ENCODE results near the gene MRC1. TPM values are rescaled to one million over a fixed set of nuclear protein-coding genes. Genes with fewer than 3 reads are reported as not detected.

MRC1 gene
- total RNA-seq, 1 experiment from 2014 or later: not detected

GRCh38 chr10:17857040-17857439 is 47.9 kb downstream of the MRC1 start:
- Histone ChIP-seq H3K9me2 (replicated peaks; ENCODE audit: insufficient read depth, low read length) (no peaks in the 10 kb centered on the region), H3K4me3 (ENCODE audit: low read length) (no peak overlapping the region), H3K36me3 (ENCODE audit: insufficient read depth, low read length) (no peaks in the 10 kb centered on the region), H3K27ac (ENCODE audit: low read length) (no peak overlapping the region), H4K20me1 (ENCODE audit: insufficient read depth, low read depth, low read length) (no peaks in the 10 kb centered on the region), H3K27me3 (ENCODE audit: low read length) (no peaks in the 10 kb centered on the region), H3K79me2 (ENCODE audit: low read length) (no peaks in the 10 kb centered on the region), H3K4me2 (ENCODE audit: low read depth, low read length, poor library complexity, severe bottlenecking) (no peak overlapping the region), H3K4me1 (ENCODE audit: low read length) (no peaks in the 10 kb centered on the region), H3K9me3 (ENCODE audit: low read length) (no peaks in the 10 kb centered on the region), H3K9ac (ENCODE audit: low read length) (no peak overlapping the region), H2AFZ (ENCODE audit: low read length) (no peak overlapping the region)
- no peak for DNase-seq

- Histone ChIP-seq H3K27ac (ENCODE audit: low read length) (no peak overlapping the region), H3K4me2 (ENCODE audit: low read depth, low read length, poor library complexity, severe bottlenecking) (no peak overlapping the region), H3K4me1 (ENCODE audit: low read length) (no peaks in the 10 kb centered on the region), H3K9me2 (replicated peaks; ENCODE audit: insufficient read depth, low read length) (no peaks in the 10 kb centered on the region), H3K36me3 (ENCODE audit: insufficient read depth, low read length) (no peaks in the 10 kb centered on the region), H3K27me3 (ENCODE audit: low read length) (no peaks in the 10 kb centered on the region), H3K79me2 (ENCODE audit: low read length) (no peaks in the 10 kb centered on the region), H2AFZ (ENCODE audit: low read length) (no peak overlapping the region), H3K9me3 (ENCODE audit: low read length) (no peaks in the 10 kb centered on the region), H3K4me3 (ENCODE audit: low read length) (no peak overlapping the region), H4K20me1 (ENCODE audit: insufficient read depth, low read depth, low read length) (no peaks in the 10 kb centered on the region), H3K9ac (ENCODE audit: low read length) (no peak overlapping the region)
- no peak for DNase-seq
Observed at GRCh38 chr10:17859492-17860156, 50.5 kb downstream of the MRC1 start.

- Histone ChIP-seq H2AFZ (ENCODE audit: low read length) (no peak overlapping the region), H3K27me3 (ENCODE audit: low read length) (no peaks in the 10 kb centered on the region), H3K4me1 (ENCODE audit: low read length) (no peaks in the 10 kb centered on the region), H3K9ac (ENCODE audit: low read length) (no peak overlapping the region), H3K4me2 (ENCODE audit: low read depth, low read length, poor library complexity, severe bottlenecking) (no peak overlapping the region), H4K20me1 (ENCODE audit: insufficient read depth, low read depth, low read length) (no peaks in the 10 kb centered on the region), H3K4me3 (ENCODE audit: low read length) (no peak overlapping the region), H3K9me2 (replicated peaks; ENCODE audit: insufficient read depth, low read length) (no peaks in the 10 kb centered on the region), H3K27ac (ENCODE audit: low read length) (no peak overlapping the region), H3K36me3 (ENCODE audit: insufficient read depth, low read length) (no peaks in the 10 kb centered on the region), H3K79me2 (ENCODE audit: low read length) (no peaks in the 10 kb centered on the region), H3K9me3 (ENCODE audit: low read length) (no peaks in the 10 kb centered on the region)
- DNase-seq: no peak
Observed at GRCh38 chr10:17861760-17862159, 52.6 kb downstream of the MRC1 start.

- no peak overlapping the region for H3K4me3 ChIP-seq (ENCODE audit: low read length)
- DNase-seq: no peak
- no peaks in the 10 kb centered on the region for H3K79me2 ChIP-seq (ENCODE audit: low read length)
- no peaks in the 10 kb centered on the region for H3K9me3 ChIP-seq (ENCODE audit: low read length)
- H3K27ac ChIP-seq (ENCODE audit: low read length): no peak overlapping the region
- H4K20me1 ChIP-seq (ENCODE audit: insufficient read depth, low read depth, low read length): no peaks in the 10 kb centered on the region
- no peaks in the 10 kb centered on the region for H3K27me3 ChIP-seq (ENCODE audit: low read length)
- H3K36me3 ChIP-seq (ENCODE audit: insufficient read depth, low read length): no peaks in the 10 kb centered on the region
- H3K9me2 ChIP-seq (replicated peaks; ENCODE audit: insufficient read depth, low read length): no peaks in the 10 kb centered on the region
- no peak overlapping the region for H3K4me2 ChIP-seq (ENCODE audit: low read depth, low read length, poor library complexity, severe bottlenecking)
- no peak overlapping the region for H3K9ac ChIP-seq (ENCODE audit: low read length)
- H3K4me1 ChIP-seq (ENCODE audit: low read length): no peaks in the 10 kb centered on the region
- no peak overlapping the region for H2AFZ ChIP-seq (ENCODE audit: low read length)
Observed at GRCh38 chr10:17865351-17865750, 56.2 kb downstream of the MRC1 start.

GRCh38 chr10:17866346-17866745 is 57.2 kb downstream of the MRC1 start:
- no peak for DNase-seq

GRCh38 chr10:17867056-17867455 is 57.9 kb downstream of the MRC1 start:
- Histone ChIP-seq H3K9me3 (ENCODE audit: low read length) (no peaks in the 10 kb centered on the region), H2AFZ (ENCODE audit: low read length) (no peak overlapping the region), H3K4me2 (ENCODE audit: low read depth, low read length, poor library complexity, severe bottlenecking) (no peak overlapping the region), H3K4me3 (ENCODE audit: low read length) (no peak overlapping the region), H3K79me2 (ENCODE audit: low read length) (no peaks in the 10 kb centered on the region), H3K9me2 (replicated peaks; ENCODE audit: insufficient read depth, low read length) (no peaks in the 10 kb centered on the region), H3K27ac (ENCODE audit: low read length) (no peak overlapping the region), H3K4me1 (ENCODE audit: low read length) (no peaks in the 10 kb centered on the region), H3K27me3 (ENCODE audit: low read length) (no peaks in the 10 kb centered on the region), H3K36me3 (ENCODE audit: insufficient read depth, low read length) (no peaks in the 10 kb centered on the region), H3K9ac (ENCODE audit: low read length) (no peak overlapping the region), H4K20me1 (ENCODE audit: insufficient read depth, low read depth, low read length) (no peaks in the 10 kb centered on the region)
- DNase-seq: no peak

More at GRCh38 chr10:17866346-17866745, 57.2 kb downstream of the MRC1 start:
- Histone ChIP-seq H3K27ac (ENCODE audit: low read length) (no peak overlapping the region), H3K4me3 (ENCODE audit: low read length) (no peak overlapping the region), H3K9ac (ENCODE audit: low read length) (no peak overlapping the region), H3K4me2 (ENCODE audit: low read depth, low read length, poor library complexity, severe bottlenecking) (no peak overlapping the region), H3K4me1 (ENCODE audit: low read length) (no peaks in the 10 kb centered on the region), H3K9me3 (ENCODE audit: low read length) (no peaks in the 10 kb centered on the region), H3K9me2 (replicated peaks; ENCODE audit: insufficient read depth, low read length) (no peaks in the 10 kb centered on the region), H3K27me3 (ENCODE audit: low read length) (no peaks in the 10 kb centered on the region), H3K36me3 (ENCODE audit: insufficient read depth, low read length) (no peaks in the 10 kb centered on the region), H4K20me1 (ENCODE audit: insufficient read depth, low read depth, low read length) (no peaks in the 10 kb centered on the region), H2AFZ (ENCODE audit: low read length) (no peak overlapping the region), H3K79me2 (ENCODE audit: low read length) (no peaks in the 10 kb centered on the region)

- H2AFZ ChIP-seq (ENCODE audit: low read length): no peak overlapping the region
- H3K4me1 ChIP-seq (ENCODE audit: low read length): no peaks in the 10 kb centered on the region
- H4K20me1 ChIP-seq (ENCODE audit: insufficient read depth, low read depth, low read length): no peaks in the 10 kb centered on the region
- H3K79me2 ChIP-seq (ENCODE audit: low read length): no peaks in the 10 kb centered on the region
- H3K27me3 ChIP-seq (ENCODE audit: low read length): no peaks in the 10 kb centered on the region
- no peak for DNase-seq
- H3K27ac ChIP-seq (ENCODE audit: low read length): no peak overlapping the region
- no peaks in the 10 kb centered on the region for H3K36me3 ChIP-seq (ENCODE audit: insufficient read depth, low read length)
- no peaks in the 10 kb centered on the region for H3K9me2 ChIP-seq (replicated peaks; ENCODE audit: insufficient read depth, low read length)
- H3K9ac ChIP-seq (ENCODE audit: low read length): no peak overlapping the region
- H3K9me3 ChIP-seq (ENCODE audit: low read length): no peaks in the 10 kb centered on the region
- H3K4me3 ChIP-seq (ENCODE audit: low read length): no peak overlapping the region
- H3K4me2 ChIP-seq (ENCODE audit: low read depth, low read length, poor library complexity, severe bottlenecking): no peak overlapping the region
Observed at GRCh38 chr10:17871036-17871435, 61.9 kb downstream of the MRC1 start.

- no peak overlapping the region for H3K4me2 ChIP-seq (ENCODE audit: low read depth, low read length, poor library complexity, severe bottlenecking)
- DNase-seq: peak; percentile 50
- no peaks in the 10 kb centered on the region for H3K9me3 ChIP-seq (ENCODE audit: low read length)
- no peaks in the 10 kb centered on the region for H3K4me1 ChIP-seq (ENCODE audit: low read length)
- H3K27ac ChIP-seq (ENCODE audit: low read length): no peak overlapping the region
- H3K27me3 ChIP-seq (ENCODE audit: low read length): no peaks in the 10 kb centered on the region
- H3K36me3 ChIP-seq (ENCODE audit: insufficient read depth, low read length): no peaks in the 10 kb centered on the region
- no peak overlapping the region for H3K9ac ChIP-seq (ENCODE audit: low read length)
- H3K9me2 ChIP-seq (replicated peaks; ENCODE audit: insufficient read depth, low read length): no peaks in the 10 kb centered on the region
- no peak overlapping the region for H3K4me3 ChIP-seq (ENCODE audit: low read length)
- H3K79me2 ChIP-seq (ENCODE audit: low read length): no peaks in the 10 kb centered on the region
- no peaks in the 10 kb centered on the region for H4K20me1 ChIP-seq (ENCODE audit: insufficient read depth, low read depth, low read length)
- H2AFZ ChIP-seq (ENCODE audit: low read length): no peak overlapping the region
Observed at GRCh38 chr10:17872191-17873091, 63.3 kb downstream of the MRC1 start.

All from Karpas-422 (cell line).